Urothelium cell line (cell line): ENCODE measurements around the gene PEAR1.
A peak's percentile ranks its signal among the peaks of the same experiment; 100 is the strongest.

Experiments
- DNase-seq: peaks from one replicate; pipeline ENCODE4 v3.0.0; 2011; ENCODE audit warnings: low spot score, mixed read lengths
- FAIRE-seq: peaks from 2 replicates; lab custom pipeline; 2011; peaks lifted over from hg19 to GRCh38; lab: Jason Lieb, UNC

Gene PEAR1

GRCh38 chr1:156957634-156958033, 64.1 kb downstream of the PEAR1 start:
- DNase-seq (no peak), FAIRE-seq (no peak)

- FAIRE-seq (no peak), DNase-seq (no peak)
Measured at GRCh38 chr1:156958247-156958714, 64.8 kb downstream of the PEAR1 start.

DNA sequence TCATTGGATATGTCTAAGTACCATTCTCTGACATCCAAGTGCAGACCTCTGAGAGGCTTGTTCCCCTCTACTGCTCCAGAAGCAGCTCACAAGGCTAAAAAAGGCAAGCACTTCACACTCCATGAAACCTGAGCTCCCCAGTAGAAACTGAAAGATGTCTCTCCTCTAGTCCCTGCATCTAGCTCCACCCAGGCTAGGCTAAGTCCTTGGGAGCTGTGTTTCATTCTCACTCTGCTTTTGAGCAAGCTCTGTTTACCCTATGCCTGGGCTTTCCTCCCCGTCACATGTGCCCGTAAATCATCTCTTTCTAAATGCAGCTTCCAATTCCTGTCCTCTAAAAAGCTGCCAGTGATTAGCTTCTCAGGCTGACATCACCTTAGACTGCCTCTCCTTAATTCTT, 65.9 kb downstream of the PEAR1 start:
- FAIRE-seq (no peak), DNase-seq (no peak)

DNA sequence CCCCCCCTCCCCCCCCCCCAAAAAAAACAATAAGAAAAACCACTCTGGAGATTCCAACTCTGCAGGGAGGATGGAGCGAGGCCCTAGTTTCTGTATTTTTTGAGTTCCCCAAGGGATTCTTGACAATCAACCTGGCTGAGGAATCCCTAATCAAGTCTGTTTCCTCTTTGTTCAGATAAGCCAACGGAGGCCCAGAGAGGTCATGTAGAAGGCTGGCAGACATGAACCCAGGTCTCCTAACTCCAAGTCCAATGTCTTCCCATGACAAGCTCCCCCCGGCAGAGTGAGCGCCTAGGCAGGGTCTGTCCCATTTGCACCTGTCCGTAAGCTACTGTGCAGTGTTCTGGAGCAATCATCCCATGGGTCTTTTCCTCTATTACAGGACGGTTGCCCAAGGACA, 66.4 kb downstream of the PEAR1 start:
- DNase-seq (no peak), FAIRE-seq (no peak)

DNA sequence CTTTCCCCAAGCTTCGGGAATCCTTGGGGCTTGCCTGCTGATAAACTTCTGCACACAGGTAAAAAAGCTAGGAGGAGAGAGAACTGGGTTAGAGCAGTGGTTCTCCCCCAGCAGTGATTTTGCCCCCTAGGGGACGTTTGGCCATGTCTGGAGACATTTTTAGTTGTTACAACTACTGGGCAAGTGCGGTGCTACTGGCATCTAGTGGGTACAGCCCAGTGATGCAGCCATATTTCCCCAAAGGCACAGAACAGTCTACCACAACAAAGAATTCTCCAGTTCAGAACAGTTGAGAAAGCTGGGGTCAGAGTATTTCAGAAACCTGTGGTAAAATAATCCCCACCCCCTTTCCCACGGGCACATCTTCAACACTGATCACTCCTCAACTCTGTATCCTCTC, 68.2 kb downstream of the PEAR1 start:
- FAIRE-seq (no peak), DNase-seq (peak; percentile 49)

GRCh38 chr1:156963621-156964020, 70.1 kb downstream of the PEAR1 start:
- no peak for FAIRE-seq
- no peak for DNase-seq

GRCh38 chr1:156964441-156964840, 70.9 kb downstream of the PEAR1 start:
- no peak for FAIRE-seq
- no peak for DNase-seq
